ENCODE results near the gene ECT2. TPM values are rescaled to one million over a fixed set of nuclear protein-coding genes. Genes with fewer than 3 reads are reported as not detected.

ECT2 gene
- total and polyA plus RNA-seq, 2 of the 8 experiments (the other 6 are each of a cell fraction or from before 2014, with no cell fraction given) = 19.5 to 88.7 TPM

- no peak for TF ChIP-seq CHD7 (IDR thresholded peaks at IDR 0.05; ENCODE audit: insufficient replicate concordance, low read length)
- TF ChIP-seq CREB1 (IDR thresholded peaks at IDR 0.05) = no peak
- no peak for TF ChIP-seq RFX5 (IDR thresholded peaks at IDR 0.05; ENCODE audit: borderline replicate concordance, low read depth, low read length)
- no peak for TF ChIP-seq BACH1 (IDR thresholded peaks at IDR 0.05; ENCODE audit: low read length)
- TF ChIP-seq MAX (IDR thresholded peaks at IDR 0.05) = no peak
- TF ChIP-seq FOSL1 (IDR thresholded peaks at IDR 0.05; ENCODE audit: insufficient read depth, low read depth, low read length) = no peak
These were observed 119.4 kb downstream of the ECT2 start (continued) for GRCh38 chr3:172869784-172870518.
